HG02884 (cell line): ENCODE results near the gene SLC39A12.

Source experiments
- ATAC-seq: cut with Tn5 transposase; IDR thresholded peaks from one replicate; pipeline ENCODE4 v1.9.1; 2021; ENCODE audit warnings: mild to moderate bottlenecking, moderate library complexity; ENCODE audit not compliant: unreplicated experiment

The SLC39A12 gene

GRCh38 chr10:18043148-18044006 lies 91.7 kb downstream of the SLC39A12 start:
- ATAC-seq = no peak

DNA sequence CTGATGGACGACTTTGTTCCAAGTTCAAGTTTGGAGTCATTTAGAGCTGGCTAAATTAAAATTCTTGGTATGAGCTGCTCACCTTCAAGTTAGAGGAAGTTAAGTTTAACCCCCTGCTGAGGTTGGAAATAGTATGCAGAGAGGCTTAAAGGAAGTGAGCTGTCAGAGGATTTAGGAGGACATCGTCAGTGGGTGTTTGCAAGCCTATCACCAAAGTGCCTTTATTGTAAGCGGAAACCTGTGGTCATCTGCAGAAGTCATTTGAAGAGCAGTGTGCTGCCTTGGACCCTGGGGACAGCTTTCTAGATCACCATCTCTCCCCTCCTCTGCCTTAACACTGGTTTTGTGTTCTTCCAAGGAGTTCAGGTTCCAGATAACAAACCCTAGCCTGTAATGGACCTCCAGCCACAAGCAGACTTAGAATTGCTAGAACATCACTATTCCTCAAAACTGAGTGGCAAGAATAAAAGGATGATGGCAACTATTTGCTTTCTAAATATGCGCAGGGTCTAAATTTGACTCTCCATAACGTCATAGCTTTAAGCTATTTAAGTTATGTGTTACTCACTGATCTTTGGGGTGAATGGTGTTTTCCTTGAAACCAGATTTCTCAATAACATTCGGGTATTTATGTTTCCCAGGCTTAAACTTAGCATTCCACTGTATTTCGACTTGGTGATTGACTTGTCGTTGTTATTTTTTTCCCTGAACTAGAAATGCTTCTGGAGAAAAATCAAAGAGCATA lies 93.4 kb downstream of the SLC39A12 start:
- ATAC-seq = no peak

- ATAC-seq = no peak
Observed at GRCh38 chr10:18056583-18056982, 104.9 kb downstream of the SLC39A12 start.

GRCh38 chr10:18059826-18060559 lies 108.3 kb downstream of the SLC39A12 start:
- ATAC-seq = no peak

- no peak for ATAC-seq
Observed at GRCh38 chr10:18066947-18067346, 115.2 kb downstream of the SLC39A12 start.

GRCh38 chr10:18068401-18068800 lies 116.7 kb downstream of the SLC39A12 start:
- no peak for ATAC-seq

DNA sequence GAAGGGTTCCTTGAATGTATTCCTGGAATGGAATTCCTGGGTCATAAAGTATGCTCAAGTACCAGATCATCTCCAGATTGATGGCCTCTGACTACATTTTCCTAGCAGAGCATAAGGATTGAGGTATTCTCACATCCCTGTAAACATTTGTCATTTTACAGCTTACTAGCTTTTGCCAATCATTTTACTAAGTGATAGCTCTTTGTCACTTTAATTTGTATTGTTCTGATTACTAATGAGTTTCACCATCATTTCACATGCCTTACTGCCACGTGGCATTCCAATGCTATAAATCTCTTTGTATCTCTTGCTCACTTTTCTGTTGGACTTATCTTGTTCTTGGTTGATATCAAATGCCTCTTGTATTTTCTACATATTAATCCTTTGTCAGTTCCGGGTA lies 119.9 kb downstream of the SLC39A12 start:
- ATAC-seq = no peak

DNA sequence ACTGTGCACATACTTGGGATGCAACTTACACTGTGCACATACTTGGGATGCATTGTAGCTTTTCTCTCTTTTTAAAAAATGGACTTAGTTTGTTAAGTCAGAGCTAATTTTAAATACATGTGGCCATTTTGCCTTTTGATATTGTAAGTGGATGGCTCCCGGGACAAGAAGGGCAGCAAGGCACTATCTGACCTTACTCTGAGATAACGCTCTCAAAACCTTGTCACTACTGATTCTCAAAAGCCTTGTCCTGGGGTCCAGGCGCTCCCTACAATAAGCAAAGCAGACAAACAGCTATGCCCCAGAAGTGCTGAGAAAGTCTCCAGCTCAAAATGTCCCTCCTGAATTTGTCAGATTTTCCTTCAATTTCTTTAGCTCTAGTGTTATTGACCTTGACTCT lies 121.6 kb downstream of the SLC39A12 start:
- no peak for ATAC-seq

DNA sequence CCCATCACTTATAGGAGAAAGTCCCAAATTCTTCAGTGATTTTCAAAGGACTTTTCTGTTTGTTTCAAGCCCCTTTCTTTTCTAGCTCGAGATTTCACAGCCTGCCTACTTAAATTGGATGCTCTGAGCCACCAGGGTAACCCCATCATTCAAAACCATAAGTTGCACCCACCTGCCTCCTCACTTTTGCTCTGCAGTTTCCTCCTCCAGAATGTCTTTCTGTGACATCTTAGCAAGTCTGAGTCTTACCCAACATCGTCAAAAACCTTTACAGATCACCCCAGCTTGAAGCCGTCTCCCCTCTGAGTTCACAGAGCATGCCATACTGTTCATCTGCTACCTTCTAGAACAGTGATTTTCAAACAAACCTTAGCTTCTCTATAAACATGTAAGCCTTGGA lies 124.2 kb downstream of the SLC39A12 start:
- no peak for ATAC-seq

DNA sequence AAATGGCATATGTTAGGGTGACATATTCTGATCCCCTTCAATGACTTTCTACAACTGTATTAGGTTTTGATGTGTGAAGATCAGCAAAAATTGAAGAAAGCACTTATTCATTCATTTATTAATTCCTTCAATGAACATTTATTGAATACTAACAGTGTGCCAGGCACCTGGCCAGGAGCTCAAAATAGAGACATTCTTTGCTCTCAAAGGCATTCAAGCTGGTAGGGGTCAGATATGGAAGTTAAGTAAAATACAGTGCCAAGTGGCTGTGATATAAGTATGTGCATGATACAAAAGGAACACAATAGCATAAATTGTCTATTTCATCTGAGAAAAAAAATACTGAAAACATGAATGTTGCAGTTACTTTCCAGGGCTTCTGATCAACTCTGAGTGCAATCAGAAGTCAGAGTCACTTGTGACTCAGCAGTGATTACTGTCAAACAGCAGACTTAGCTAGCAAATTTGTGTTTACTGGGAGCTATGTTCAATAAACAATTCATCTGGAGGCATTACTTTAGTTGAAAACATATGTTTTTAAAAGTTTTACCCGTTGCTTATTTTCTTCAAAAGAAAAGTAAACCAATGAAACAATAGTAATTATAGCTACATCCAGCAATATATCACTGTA lies 128.1 kb downstream of the SLC39A12 start:
- no peak for ATAC-seq

DNA sequence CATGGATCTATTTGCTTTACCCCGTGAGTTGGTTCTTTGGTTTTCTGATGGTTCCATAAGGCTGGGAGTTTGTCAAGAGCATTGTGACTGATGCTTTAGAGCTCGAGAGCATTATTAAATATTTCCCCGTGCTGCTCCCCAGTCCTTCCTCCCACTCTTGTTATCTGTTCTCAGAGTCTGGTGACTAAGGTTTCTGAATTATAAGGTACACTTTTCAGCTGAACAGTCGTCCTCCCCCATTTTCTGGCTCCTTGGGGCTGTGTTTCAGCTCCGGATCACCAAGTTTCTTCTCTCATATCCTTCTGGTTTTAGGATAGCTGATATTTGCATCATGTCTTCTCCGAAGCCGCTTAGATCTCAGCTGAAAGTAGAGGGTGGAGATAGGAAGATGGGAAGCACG lies 130.7 kb downstream of the SLC39A12 start:
- no peak for ATAC-seq

GRCh38 chr10:18085855-18086254 lies 134.1 kb downstream of the SLC39A12 start:
- no peak for ATAC-seq

DNA sequence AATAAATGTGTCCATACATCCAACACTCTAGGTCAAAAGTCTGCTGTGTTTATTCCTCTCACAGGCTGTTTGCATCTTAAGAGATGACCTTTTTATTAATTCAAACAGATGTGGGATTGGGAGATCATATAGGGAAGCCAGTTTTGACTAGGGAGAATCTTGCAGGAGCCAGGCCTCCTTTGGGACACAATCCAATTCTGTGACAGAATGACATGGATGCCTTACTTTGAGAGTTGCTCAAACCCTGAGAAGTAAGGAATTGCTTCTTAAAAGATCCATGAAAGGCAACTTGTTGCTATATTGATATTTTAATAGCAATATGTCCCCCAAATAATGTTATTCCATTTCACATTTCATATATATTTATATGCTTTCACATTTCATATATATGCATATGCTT lies 135.0 kb downstream of the SLC39A12 start:
- ATAC-seq = no peak

DNA sequence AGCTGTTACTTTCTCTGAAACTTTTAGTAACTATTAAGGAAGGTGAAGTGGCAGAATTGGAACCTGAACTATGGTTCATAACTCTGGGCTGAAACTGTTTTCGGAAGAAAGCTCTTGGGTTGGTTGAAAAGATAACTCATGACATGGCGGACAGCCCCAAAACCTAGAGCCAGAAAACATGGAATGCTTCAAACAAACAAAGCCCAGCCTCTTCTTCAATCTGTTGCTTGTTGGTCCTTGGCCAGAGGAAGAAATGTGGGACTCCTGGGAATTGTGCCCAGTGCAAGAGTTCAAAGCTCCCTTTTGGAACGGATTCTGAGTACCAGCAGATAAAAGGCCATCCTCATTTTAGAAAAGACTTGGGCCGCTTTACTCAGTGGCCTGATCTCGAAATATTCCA lies 135.6 kb downstream of the SLC39A12 start:
- no peak for ATAC-seq
